CD4-positive, alpha-beta T cell treated with Interleukin-10 for 1 hour (primary cell): Measurements from ENCODE around the gene FAR1.
"Not testable (repeated sequence)": the region's sequence is repeated elsewhere in the genome, so short reads cannot be mapped to it uniquely, and the experiment has no call there.

Experiments
- DNase-seq: peaks from one replicate; pipeline ENCODE4 v3.0.0-alpha.2; 2020

Gene FAR1

DNA sequence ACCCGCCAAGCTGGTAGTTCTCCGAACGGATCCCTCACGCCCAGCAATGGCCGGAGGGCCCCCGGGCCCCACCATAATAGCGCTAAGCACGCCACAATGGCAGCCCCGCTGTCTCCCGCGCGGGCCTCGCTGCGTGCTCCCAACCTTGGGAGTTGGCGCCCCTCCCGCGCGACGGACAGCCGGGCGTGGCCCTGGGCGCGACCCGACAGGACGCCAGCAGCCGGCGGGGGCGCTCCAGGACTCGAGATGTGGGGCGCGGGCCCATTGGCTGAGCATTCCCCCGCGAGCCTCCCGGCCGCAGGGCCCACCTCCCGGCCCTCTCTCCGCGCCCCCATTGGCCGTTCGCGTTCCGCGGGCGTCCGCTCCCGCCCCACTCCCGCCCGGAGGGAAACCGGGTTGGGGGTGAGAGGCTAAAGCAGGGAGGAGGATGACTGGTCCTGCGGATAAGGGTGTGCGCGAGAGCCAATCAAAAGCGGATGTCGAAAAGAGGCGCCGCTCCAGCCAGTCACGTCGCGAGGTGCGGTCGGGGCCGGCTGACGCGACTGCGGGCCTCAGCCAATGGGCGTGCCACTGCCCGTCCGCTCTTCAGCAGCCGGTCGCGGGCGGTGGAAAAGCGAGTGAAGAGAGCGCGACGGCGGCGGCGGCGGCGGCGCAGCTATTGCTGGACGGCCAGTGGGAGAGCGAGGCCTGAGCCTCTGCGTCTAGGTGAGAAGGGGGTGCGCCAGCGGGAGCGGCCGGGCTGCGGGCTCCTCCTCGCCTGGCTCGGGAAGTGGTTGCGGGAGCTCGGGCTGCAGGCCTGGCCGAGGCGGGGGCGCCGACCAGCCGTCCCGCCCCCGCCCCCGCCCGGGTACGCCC is at the start of gene FAR1:
FAR1 (plus strand) TSS at position 567 of the 855 bp plus-strand sequence. CDS start 26,098 bp downstream, outside the sequence.
- peak; percentile 98 for DNase-seq

- no peak for DNase-seq
Measured at GRCh38 chr11:13620063-13620462, 48.4 kb upstream of the FAR1 start.

- DNase-seq = not testable (repeated sequence)
Measured at GRCh38 chr11:13626818-13627217, 41.6 kb upstream of the FAR1 start.

GRCh38 chr11:13628634-13629033 is 39.8 kb upstream of the FAR1 start:
- DNase-seq = not testable (repeated sequence)

GRCh38 chr11:13629779-13630178 is 38.7 kb upstream of the FAR1 start:
- DNase-seq = no peak

DNA sequence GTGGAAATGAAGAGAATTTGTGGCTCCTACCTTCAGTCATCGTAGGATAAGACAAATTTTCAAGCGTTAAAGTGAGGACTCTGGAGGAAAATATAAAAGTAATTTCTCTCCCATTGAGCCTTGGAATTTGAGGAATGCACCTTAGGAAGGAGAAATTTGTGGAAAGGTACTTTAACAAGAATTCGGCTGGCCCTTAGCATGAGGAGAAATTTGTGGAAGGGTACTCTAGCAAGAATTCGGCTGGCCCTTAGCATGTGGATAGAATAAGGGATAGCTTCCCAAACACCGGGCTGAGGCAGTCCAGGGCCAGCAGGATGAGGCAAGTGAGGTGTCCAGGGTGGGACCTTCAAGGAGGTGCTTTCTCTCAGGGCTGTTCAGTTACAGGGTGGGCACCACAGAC is 33.2 kb upstream of the FAR1 start:
- DNase-seq = no peak

DNA sequence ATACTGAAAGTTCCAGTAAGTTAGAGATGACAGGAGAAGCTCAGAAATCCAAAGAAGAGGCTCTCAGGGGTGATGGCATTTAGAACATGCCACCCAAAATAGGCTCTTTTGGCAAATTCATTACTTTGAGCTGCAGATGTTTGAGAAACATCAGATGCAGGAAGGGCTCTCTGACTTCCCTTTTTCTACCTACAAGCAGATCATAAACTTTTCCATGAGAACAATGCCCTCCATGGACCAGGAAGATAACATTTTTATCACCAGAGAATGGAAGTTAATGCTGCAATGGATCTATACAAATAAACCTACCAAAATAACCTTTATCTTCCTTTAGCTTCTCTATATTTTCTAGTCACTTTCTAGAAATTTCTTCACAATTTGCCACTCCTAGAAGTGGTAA is 32.7 kb upstream of the FAR1 start:
- no peak for DNase-seq

- DNase-seq = no peak
Measured at GRCh38 chr11:13637125-13638069, 31.1 kb upstream of the FAR1 start.

DNA sequence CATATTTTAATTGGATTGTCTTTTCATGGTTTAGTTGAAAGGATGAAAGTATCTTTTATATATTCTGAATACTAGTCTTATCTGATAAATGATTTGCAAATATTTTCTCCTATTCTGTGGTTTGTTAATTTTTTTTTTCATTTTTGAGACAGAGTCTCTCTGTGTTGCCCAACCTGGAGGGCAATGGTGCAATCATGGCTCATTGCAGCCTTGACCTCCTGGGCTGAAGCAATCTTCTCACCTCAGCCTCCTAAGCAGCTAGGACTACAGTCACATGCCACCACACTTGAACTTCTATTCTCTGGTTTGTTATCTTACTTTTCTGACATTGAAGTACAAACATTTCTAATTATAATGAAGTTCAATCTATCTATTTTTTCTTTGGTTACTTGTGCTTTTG is 30.0 kb upstream of the FAR1 start:
- DNase-seq = no peak

DNA sequence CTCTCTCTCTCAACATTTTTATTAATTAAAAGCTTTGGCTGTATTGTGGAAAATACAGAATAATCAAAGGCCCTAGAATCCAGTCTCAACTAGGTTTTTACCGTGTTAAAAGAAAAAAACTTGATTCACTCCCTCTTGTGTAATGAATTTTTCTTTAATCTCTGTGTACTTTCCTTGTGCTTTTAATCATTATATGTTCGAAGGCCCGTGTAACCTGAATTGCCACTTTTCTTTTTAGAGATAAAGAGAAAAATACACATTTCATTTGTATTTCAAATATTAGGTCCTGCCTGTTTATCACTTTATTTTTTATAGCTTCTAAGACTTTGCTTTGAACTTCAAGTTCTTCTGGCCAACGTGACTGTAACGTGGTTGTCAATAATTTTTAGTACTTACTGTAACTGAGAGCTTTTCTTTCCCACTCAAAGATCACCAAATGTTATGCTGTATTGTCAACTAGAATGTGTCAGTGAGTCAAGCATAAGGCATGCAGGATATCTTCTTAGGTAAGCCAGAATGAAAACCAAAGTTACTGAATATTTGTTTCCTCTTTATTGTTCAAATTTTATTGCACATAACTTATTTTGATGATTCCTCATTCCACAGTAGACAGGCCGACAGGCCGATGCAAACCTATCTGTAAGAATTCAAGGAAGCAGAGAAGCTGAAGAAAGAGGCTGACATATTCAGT is 23.3 kb upstream of the FAR1 start:
- no peak for DNase-seq

DNA sequence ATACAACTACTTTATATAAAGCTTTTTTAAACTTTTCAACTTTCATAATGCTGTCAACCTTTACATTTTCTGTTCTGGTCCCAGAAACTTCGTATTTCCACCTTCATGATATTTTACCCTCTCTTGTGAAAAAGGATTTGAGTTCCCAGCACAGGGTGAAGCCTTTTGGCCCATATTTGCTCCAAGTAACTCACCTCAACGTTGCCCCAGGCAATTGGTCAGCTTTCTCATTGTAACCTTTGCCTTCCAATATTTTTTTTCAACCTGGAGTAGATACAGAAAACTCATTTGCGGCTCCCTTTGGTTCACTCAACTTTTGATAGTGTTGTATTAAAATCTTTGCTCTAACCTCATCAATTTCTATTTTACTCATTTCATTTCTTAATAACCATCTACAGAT is 21.1 kb upstream of the FAR1 start:
- no peak for DNase-seq

DNA sequence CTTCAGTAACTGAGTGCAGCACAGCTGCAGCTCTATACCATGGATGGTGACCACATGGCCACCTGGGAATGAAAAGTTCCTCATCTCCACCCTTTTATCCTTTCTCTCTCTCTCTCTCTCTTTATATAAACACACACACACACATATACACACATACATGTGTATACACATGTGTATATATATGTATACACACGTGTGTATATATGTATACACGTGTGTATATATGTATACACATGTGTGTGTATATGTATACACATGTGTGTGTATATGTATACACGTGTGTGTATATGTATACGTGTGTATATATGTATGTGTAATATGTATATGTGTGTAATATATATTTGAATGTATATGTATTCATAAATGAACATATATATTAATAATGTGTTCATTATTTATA is 18.8 kb upstream of the FAR1 start:
- no peak for DNase-seq

DNA sequence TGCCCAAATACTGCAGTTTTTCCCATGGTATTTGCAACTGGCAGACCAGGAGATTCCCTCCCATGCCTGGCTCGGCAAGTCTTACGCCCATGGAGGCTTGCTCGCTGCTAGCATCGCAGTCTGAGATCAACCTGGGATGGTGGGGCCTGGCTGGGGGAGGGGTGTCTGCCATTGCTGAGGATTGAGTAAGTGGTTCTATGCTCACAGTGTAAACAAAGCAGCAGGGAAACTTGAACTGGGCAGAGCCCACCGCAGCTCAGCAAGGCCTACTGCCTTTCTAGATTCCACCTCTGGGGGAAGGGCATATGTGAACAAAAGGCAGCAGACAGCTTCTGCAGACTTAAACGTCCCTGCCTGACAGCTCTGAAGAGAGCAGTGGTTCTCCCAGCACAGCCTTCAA is 17.0 kb upstream of the FAR1 start:
- not testable (repeated sequence) for DNase-seq

- DNase-seq = no peak
Measured at GRCh38 chr11:13661074-13661623, 7.3 kb upstream of the FAR1 start.

- DNase-seq = no peak
Measured at GRCh38 chr11:13663631-13664071, 4.8 kb upstream of the FAR1 start.

DNA sequence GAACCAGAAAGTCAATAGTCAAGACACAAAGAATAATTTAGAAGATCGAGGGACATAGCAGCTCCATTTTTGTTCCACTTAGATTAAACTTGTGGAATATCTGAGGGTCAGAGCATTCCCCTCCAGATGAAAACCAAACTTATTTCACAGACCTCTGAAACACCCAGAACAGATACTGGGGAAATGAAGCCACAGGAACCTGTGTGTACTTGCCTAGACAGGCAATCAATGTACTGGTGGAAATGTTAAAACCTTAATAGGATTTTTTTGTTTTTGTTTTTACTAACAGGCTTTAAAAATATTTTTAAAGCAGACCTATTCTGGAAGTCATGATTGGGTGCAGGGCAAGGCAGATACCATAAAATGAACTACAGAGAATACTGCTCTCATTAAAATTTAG is 4.1 kb upstream of the FAR1 start:
- no peak for DNase-seq

DNA sequence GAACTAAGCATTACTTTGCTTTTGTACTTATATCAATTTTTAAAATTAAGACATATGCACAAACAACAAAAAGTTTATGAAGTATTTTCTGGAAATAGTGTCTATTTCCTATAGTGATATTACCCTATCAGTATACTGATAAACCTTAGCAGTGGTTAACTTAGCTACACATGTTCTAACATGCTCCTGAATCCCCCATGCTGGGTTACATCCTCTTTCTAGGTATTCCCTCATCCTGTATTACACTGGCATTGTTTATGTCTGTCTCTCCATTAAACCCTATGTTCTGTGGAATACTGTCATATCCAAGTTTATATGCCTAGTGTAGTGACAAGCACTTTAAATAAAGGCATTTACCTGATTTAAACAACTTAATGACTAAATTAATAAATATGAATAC is 1.8 kb upstream of the FAR1 start:
- DNase-seq = no peak

DNA sequence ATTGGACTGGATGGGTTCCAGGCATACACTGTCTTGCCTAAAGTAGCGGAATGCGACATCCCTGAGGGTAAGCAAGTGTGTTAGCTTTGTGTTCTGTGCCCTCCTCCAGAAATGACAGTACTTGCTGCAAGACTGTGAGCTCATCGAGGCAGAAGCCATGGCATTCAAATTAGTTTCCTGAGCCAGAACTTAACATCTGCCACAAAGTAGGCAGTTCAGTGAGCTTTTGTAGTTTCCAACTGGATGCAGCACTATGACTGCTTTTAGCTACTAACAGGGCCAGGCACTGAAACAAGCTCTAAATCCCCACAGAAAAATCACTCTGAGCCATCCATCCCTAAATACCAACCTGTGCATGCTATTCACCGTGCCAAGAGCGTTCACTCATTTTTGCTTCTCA is 1.2 kb upstream of the FAR1 start:
- no peak for DNase-seq

DNA sequence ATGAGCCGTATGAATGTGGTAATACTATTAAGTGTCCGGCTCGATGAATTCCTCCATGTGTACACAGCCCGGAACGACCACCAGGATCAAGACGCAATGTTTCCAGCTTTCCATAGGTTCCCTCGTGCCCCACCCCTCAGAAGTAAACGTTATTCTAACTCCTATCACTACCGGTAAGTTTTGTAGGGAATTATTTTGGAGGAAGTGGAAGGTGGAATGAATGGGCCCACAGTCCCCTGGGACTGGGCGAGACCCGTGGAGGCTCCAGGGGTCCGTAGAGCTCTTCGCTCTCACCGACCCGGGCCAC is 720 bp upstream of the FAR1 start:
- DNase-seq = no peak

DNA sequence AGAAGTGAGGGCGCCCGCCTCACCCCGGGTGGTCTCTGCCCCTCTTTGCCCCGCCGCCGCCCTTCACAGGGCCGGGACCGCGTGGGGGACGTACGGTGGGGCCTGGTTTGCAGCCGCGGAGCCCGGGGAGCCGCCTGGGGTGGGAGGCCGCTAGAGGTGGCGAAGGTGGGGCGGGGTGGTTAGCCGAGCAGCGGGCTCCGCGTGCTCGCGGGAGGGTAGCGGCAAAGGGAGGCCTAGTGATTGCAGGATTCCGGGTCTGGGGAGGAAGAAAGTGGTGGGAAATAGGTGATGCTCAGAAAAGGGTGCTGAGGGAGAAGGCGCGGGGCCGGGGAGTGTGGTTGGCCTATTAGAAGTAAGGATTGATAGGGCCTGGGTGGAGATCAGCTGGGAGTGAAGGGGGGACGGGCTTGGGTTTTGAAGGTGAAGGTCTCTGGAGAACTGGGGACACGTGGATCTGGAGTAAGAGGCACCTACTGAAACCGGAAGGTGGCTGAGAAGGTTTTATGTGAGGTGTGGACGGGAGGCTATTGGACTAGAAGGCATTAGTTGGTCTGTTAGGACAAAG is 571 bp downstream of the FAR1 start:
- DNase-seq = peak; percentile 48

GRCh38 chr11:13669544-13670488 is 1.3 kb downstream of the FAR1 start:
- no peak for DNase-seq
